HepG2 (cell line): Measurements from ENCODE around the gene DNMT1. TPM values are rescaled to one million over a fixed set of nuclear protein-coding genes. Genes with fewer than 3 reads are reported as not detected.
A peak's percentile ranks its signal among the peaks of the same experiment; 100 is the strongest.

Source experiments
- ATAC-seq: fragments of 200-7000 bp; cut with Tn5 transposase; 3 replicates; pipeline ENCODE4 v1.9.1; 2020; ENCODE audit warnings: mild to moderate bottlenecking, moderate library complexity
- BruUV-seq: library from RNA; stranded (reverse); fragments of 400-500 nt; replicated peaks from 2 replicates; lab custom pipeline; 2021; lab: Mats Ljungman, UMichigan
- CTCF ChIA-PET: fragments of 300-600 bp; formaldehyde crosslinking; extraction: SDS; loops from one replicate; lab custom pipeline; 2021; ENCODE audit warnings: low total read pairs, inconsistent platforms, low intra/inter-chr PET ratio; lab: Yijun Ruan, JAX
- POLR2A ChIA-PET: fragments of 350-600 bp; sonication (Branson Sonifier 250); formaldehyde crosslinking; loops from one replicate; lab custom pipeline; 2020; ENCODE audit warnings: antibody characterized with exemption, inconsistent platforms; lab: Yijun Ruan, JAX
- DNase-seq: peaks from one replicate; pipeline ENCODE4 v3.0.0-alpha.2; 2015; ENCODE audit warnings: low spot score
- FAIRE-seq: peaks from 3 replicates; lab custom pipeline; 2011; peaks lifted over from hg19 to GRCh38; lab: Jason Lieb, UNC
- H2AFZ ChIP-seq: one replicate; pipeline ENCODE4 v1.6.1; 2011; ENCODE audit warnings: low read length, inconsistent platforms
- H3K27ac ChIP-seq: fragments of 300-600 bp; 3 replicates; pipeline ENCODE4 v1.8.0; 2011; ENCODE audit warnings: mixed run types, mild to moderate bottlenecking, mixed read lengths, low read length, inconsistent platforms; ENCODE audit not compliant: insufficient read depth; ENCODE audit errors: extremely low read length
- H3K27me3 ChIP-seq, 2 experiments: fragments of 200-600 bp in 1 of 2; 2 replicates in 1 of 2; 3 replicates in 1 of 2; pipeline versions ENCODE4 v1.6.0 to v1.8.0; 2011; ENCODE audit warnings: low read length in 2 of 2, mild to moderate bottlenecking in 2 of 2, moderate library complexity in 2 of 2, inconsistent platforms in 1 of 2; ENCODE audit not compliant: insufficient read depth in 2 of 2, control insufficient read depth in 1 of 2
- H3K36me3 ChIP-seq, 2 experiments: fragments of 200-600 bp in 1 of 2; replicated peaks in 1 of 2; 2 replicates in 1 of 2; 3 replicates in 1 of 2; pipeline versions ENCODE4 v1.5.1 to v1.8.0; 2011; ENCODE audit warnings: low read length in 2 of 2, inconsistent platforms in 1 of 2; ENCODE audit not compliant: insufficient read depth in 2 of 2, control insufficient read depth in 1 of 2
- H3K4me1 ChIP-seq: 2 replicates; pipeline ENCODE4 v1.5.1; 2012; ENCODE audit warnings: low read length, inconsistent platforms; ENCODE audit not compliant: insufficient read depth
- H3K4me2 ChIP-seq: 2 replicates; pipeline ENCODE4 v1.6.0; 2011; ENCODE audit warnings: low read depth, low read length, inconsistent platforms
- H3K4me3 ChIP-seq, 3 experiments: fragments of 200-600 bp in 1 of 3; sonication (generic), shearing (Covaris generic) in 1 of 3; replicated peaks in 1 of 3; 2 replicates each; pipeline ENCODE4 v1.5.1; 2011 to 2016; ENCODE audit warnings: low read length in 3 of 3, inconsistent platforms in 2 of 3, low read depth in 2 of 3, mild to moderate bottlenecking in 2 of 3, control low read depth in 1 of 3, mixed read lengths in 1 of 3; ENCODE audit not compliant: insufficient read depth in 1 of 3
- H3K79me2 ChIP-seq: one replicate; pipeline ENCODE4 v1.6.1; 2011; ENCODE audit warnings: low read length, inconsistent platforms; ENCODE audit not compliant: insufficient read depth
- H3K9ac ChIP-seq: 2 replicates; pipeline ENCODE4 v1.6.0; 2011; ENCODE audit warnings: mild to moderate bottlenecking, low read depth, low read length, inconsistent platforms; ENCODE audit not compliant: insufficient read depth
- H3K9me3 ChIP-seq: 2 replicates; pipeline ENCODE4 v1.5.1; 2012; ENCODE audit warnings: mild to moderate bottlenecking, low read length
- H4K20me1 ChIP-seq: 2 replicates; pipeline ENCODE4 v1.6.0; 2011; ENCODE audit warnings: inconsistent platforms, mild to moderate bottlenecking, low read length, moderate library complexity; ENCODE audit not compliant: insufficient read depth
- CENPX ChIP-seq: sonication (generic); formaldehyde crosslinking; IDR thresholded peaks from 2 replicates; pipeline ENCODE4 v1.9.0; 2021; ENCODE audit warnings: mild to moderate bottlenecking, missing genetic modification reagents, moderate library complexity
- CREB1 ChIP-seq, 2 experiments: fragments of 450-650 bp in 1 of 2; IDR thresholded peaks; 2 replicates each; pipeline ENCODE4 v1.6.1; 2016 to 2017; ENCODE audit warnings: control low read depth in 1 of 2, mild to moderate bottlenecking in 1 of 2, missing compliant biosample characterization in 1 of 2, missing genetic modification characterization in 1 of 2
- CREM ChIP-seq, 2 experiments: sonication (generic) in 1 of 2; formaldehyde crosslinking in 1 of 2; IDR thresholded peaks; 2 replicates each; pipeline versions ENCODE4 v1.4.0 to v1.6.1; 2016 to 2020; ENCODE audit warnings: antibody characterized with exemption in 1 of 2, mild to moderate bottlenecking in 1 of 2, missing genetic modification reagents in 1 of 2
- PITX1 ChIP-seq: sonication (generic); formaldehyde crosslinking; IDR thresholded peaks from 2 replicates; pipeline ENCODE4 v1.5.1; 2020; ENCODE audit warnings: mild to moderate bottlenecking, missing genetic modification reagents
- ZKSCAN1 ChIP-seq: fragments of 150-350 bp; IDR thresholded peaks from 2 replicates; pipeline ENCODE4 v1.6.1; 2014; ENCODE audit warnings: low read length
- ZNF121 ChIP-seq: sonication (generic); formaldehyde crosslinking; IDR thresholded peaks from 2 replicates; pipeline ENCODE4 v1.5.0; 2020; ENCODE audit warnings: mild to moderate bottlenecking, missing genetic modification reagents
- ZNF770 ChIP-seq: sonication (generic); formaldehyde crosslinking; IDR thresholded peaks from 2 replicates; pipeline ENCODE4 v1.5.0; 2020; ENCODE audit warnings: mild to moderate bottlenecking, missing genetic modification reagents
- whole genome bisulfite sequencing: methylation state at CpG from one replicate; pipeline ENCODE4 v1.1.6; 2017; ENCODE audit warnings: low lambda C conversion rate; 5-methylcytosine and 5-hydroxymethylcytosine counted together
- in situ Hi-C: cut with HindIII; loops from 2 replicates; pipeline ENCODE4 v1.10.0; 2017; ENCODE audit warnings: low pct_unique_long_range_greater_than_20kb; ENCODE audit not compliant: extremely low pct_ligation_motif_present
- intact Hi-C: fragments of 100-400 bp; cut with micrococcal nuclease; formaldehyde crosslinking; loops from one replicate; pipeline ENCODE4 v1.10.0; 2022; ENCODE audit not compliant: unreplicated experiment
- polyA plus RNA-seq, 8 experiments: library from polyadenylated mRNA; depleted of rRNA in 3 of 8; stranded (reverse) in 7 of 8; unstranded in 1 of 8; fragments of >200 nt; fragmentation: Illumina TruSeq in 4 of 8; extraction: Trizol in 4 of 8; gene quantifications; 2 replicates each; pipeline versions ENCODE4 v1.2.1 to v1.2.3, GENCODE V29; 2011 to 2016; ENCODE audit warnings: low read depth in 4 of 8, missing spikeins in 1 of 8, mixed read lengths in 1 of 8; ENCODE audit not compliant: insufficient read depth in 1 of 8
- total RNA-seq, 5 experiments: library from RNA; depleted of rRNA; stranded (reverse); fragments of >200 nt; fragmentation: Illumina TruSeq; extraction: Trizol; gene quantifications; 2 replicates each; pipeline ENCODE4 v1.2.3, GENCODE V29; 2016; ENCODE audit warnings: low read depth in 1 of 5

DNMT1 gene
- total and polyA plus RNA-seq, 2 of the 13 experiments (the other 11 are each of a cell fraction or from before 2014, with no cell fraction given), result 31.2 to 91.1 TPM

DNA sequence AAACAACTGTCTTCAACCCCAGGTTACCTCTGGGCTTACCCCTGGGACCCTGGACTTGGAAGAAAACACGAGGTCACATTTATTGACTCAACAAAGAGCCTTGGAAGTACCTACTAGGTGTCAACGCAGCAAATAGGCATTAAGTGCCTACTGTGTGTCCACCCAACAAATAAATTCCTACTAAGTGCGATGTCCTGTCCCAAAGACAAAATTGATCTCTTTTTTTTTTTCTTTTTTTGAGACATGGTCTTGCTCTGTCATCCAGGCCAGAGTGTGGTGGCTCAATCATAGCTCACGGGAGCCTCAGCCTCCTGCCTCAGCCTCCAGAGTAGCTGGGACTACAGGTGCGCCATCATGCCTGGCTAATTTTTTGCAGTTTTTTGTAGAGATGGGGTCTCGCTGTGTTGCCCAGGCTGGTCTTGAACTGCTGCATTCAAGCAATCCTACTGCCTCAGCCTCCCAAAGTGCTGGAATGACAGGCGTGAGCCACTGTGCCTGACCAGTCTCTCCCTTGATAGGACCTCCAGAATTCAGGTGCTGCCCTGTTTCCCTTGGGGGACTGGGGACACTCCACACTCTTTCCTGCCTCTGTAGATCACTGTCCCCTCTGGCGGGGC lies 37.0 kb upstream of the DNMT1 start:
- H2AFZ ChIP-seq, result no peak overlapping the region
- POLR2A ChIA-PET, result interaction anchor here (0.5 to 1.2 kb wide), 3 partner anchors 8 to 27 kb away, joined by 3 to 4 read pairs (median 3); no protein-coding TSS in a partner anchor
- H3K27ac ChIP-seq, result no peak overlapping the region

More for the DNA sequence above, 37.0 kb upstream of the DNMT1 start:
- no TSS peak for BruUV-seq
- Histone ChIP-seq H4K20me1 (no peaks in the 10 kb centered on the region), H3K4me2 (peak overlapping the region; percentile 90), H3K4me1 (peaks cover 46% of the 10 kb centered on the region), H3K9ac (no peak overlapping the region), H3K27me3 (peaks cover 2 to 11% of the 10 kb centered on the region in 2 experiments; a peak in 4 of 5 replicates), H3K36me3 (no peaks in the 10 kb centered on the region), H3K4me3 (peak overlapping the region; percentile 72 to 77 (median 74); a peak in 4 of 6 replicates), H3K79me2 (no peaks in the 10 kb centered on the region), H3K9me3 (no peaks in the 10 kb centered on the region)
- WGBS, result 42% methylated on average over 8 of the region's 8 CpGs
- ATAC-seq, result no peak; the same call in 2 of the 3 replicates
- CTCF ChIA-PET, result interaction anchor here (1.4 kb wide), 1 partner anchor 18 kb away, joined by 5 read pairs; no protein-coding TSS in a partner anchor
- in situ Hi-C loops (loop anchor here (10.0 kb wide), 1 partner anchor 297 kb away; the partner anchor contains the start of gene OLFM2), intact Hi-C loops (loop anchor here (1.0 kb wide), 1 partner anchor 19 kb away; no protein-coding TSS in a partner anchor)
- no peak for FAIRE-seq
- peak; percentile 79; the same call in 1 of the 2 replicates for TF ChIP-seq ZNF770 (CRISPR knock-in tag)
- peak; percentile 97 for TF ChIP-seq ZKSCAN1
- TF ChIP-seq CREM (IDR thresholded peaks at IDR 0.05), result 0 out of 2 replicates have a peak, but pooled peaks have one; percentile 50
- TF ChIP-seq CREM (CRISPR knock-in tag; IDR thresholded peaks at IDR 0.05), result no peak
- no peak for TF ChIP-seq CREB1 (IDR thresholded peaks at IDR 0.05)
- TF ChIP-seq CREB1 (CRISPR knock-in tag; IDR thresholded peaks at IDR 0.05), result peak; percentile 71
- TF ChIP-seq PITX1, result no peak
- TF ChIP-seq ZNF121 (CRISPR knock-in tag), result peak; percentile 86
- no peak for TF ChIP-seq CENPX
- no peak for DNase-seq
